Ascending aorta (tissue), 2 donors: ENCODE data around the gene IRF1. TPM values are rescaled to one million over a fixed set of nuclear protein-coding genes. Genes with fewer than 3 reads are reported as not detected.

Experiments
- DNase-seq, 2 donors: peaks; one replicate each; pipeline ENCODE4 v3.0.0-alpha.2; 2019; ENCODE audit warnings: low spot score in 2 of 2
- H3K27ac ChIP-seq, 2 donors: fragments of 200-600 bp; sonication (generic); one replicate each; pipeline ENCODE4 v1.5.1; 2016 to 2017; ENCODE audit warnings: mild to moderate bottlenecking in 1 of 2
- H3K27me3 ChIP-seq: fragments of 200-600 bp; sonication (generic); one replicate; pipeline ENCODE4 v1.5.1; 2017
- H3K36me3 ChIP-seq, 2 donors: fragments of 200-600 bp; sonication (generic); one replicate each; pipeline ENCODE4 v1.5.1; 2016
- H3K4me1 ChIP-seq, 2 donors: fragments of 200-600 bp; sonication (generic); one replicate each; pipeline ENCODE4 v1.5.1; 2016 to 2017; ENCODE audit warnings: mild to moderate bottlenecking in 1 of 2
- H3K4me3 ChIP-seq, 2 donors: fragments of 200-600 bp; sonication (generic); one replicate each; pipeline ENCODE4 v1.5.1; 2016 to 2017; ENCODE audit warnings: mild to moderate bottlenecking in 1 of 2
- H3K9me3 ChIP-seq, 2 donors: fragments of 200-600 bp; sonication (generic); one replicate each; pipeline ENCODE4 v1.5.1; 2016
- CTCF ChIP-seq, 3 experiments: fragments of 200-600 bp in 2 of 3; fragments of 450-650 bp in 1 of 3; sonication (generic) in 2 of 3; IDR thresholded peaks; one replicate each; pipeline ENCODE4 v1.5.1; 2016 to 2019; ENCODE audit warnings: antibody characterized with exemption in 3 of 3, mild to moderate bottlenecking in 1 of 3, moderate library complexity in 1 of 3
- intact Hi-C: fragments of 100-400 bp; cut with DNase I; formaldehyde crosslinking; loops from one replicate; pipeline ENCODE4 v1.15.1; 2023
- total RNA-seq: library from RNA; depleted of rRNA; stranded (reverse); fragments of >200 nt; gene quantifications from one replicate; pipeline ENCODE4 v1.1.0, GENCODE V29; 2016

IRF1 gene
- total RNA-seq, 1 donor from 2014 or later: 57.7 TPM

- TF ChIP-seq CTCF (IDR thresholded peaks at IDR 0.05): no peak
- peak in 1 of 2 donors; percentile 34 for DNase-seq
- H3K4me3 ChIP-seq: no peak overlapping the region
These were observed 23.9 kb downstream of the IRF1 start for GRCh38 chr5:132466433-132467286.

GRCh38 chr5:132465059-132465707, 25.4 kb downstream of the IRF1 start:
- Histone ChIP-seq H3K27ac (no peak overlapping the region), H3K27me3 (no peaks in the 10 kb centered on the region), H3K4me1 (peaks cover 0 to 7% of the 10 kb centered on the region in 2 donors), H3K4me3 (no peak overlapping the region), H3K36me3 (peaks cover 0 to 11% of the 10 kb centered on the region in 2 donors), H3K9me3 (no peaks in the 10 kb centered on the region)
- no peak for DNase-seq
- intact Hi-C loops: no loop called here
- TF ChIP-seq CTCF (IDR thresholded peaks at IDR 0.05): no peak

More at GRCh38 chr5:132466433-132467286, 23.9 kb downstream of the IRF1 start:
- peak overlapping the region; percentile 3 to 29 for H3K27ac ChIP-seq
- no peaks in the 10 kb centered on the region for H3K27me3 ChIP-seq
- intact Hi-C loops: no loop called here
- no peaks in the 10 kb centered on the region for H3K9me3 ChIP-seq
- H3K36me3 ChIP-seq: peaks cover 0 to 5% of the 10 kb centered on the region in 2 donors
- H3K4me1 ChIP-seq: peaks cover 0 to 10% of the 10 kb centered on the region in 2 donors

GRCh38 chr5:132464156-132464939, 26.2 kb downstream of the IRF1 start:
- H3K27ac ChIP-seq: peak overlapping the region; percentile 32 to 44
- DNase-seq: no peak
- H3K27me3 ChIP-seq: no peaks in the 10 kb centered on the region
- peak overlapping the region in 1 of 2 donors; percentile 33 for H3K4me3 ChIP-seq
- peaks cover 0 to 15% of the 10 kb centered on the region in 2 donors for H3K36me3 ChIP-seq
- no peaks in the 10 kb centered on the region for H3K9me3 ChIP-seq
- no peak for TF ChIP-seq CTCF (IDR thresholded peaks at IDR 0.05)
- intact Hi-C loops: no loop called here
- peaks cover 0 to 11% of the 10 kb centered on the region in 2 donors for H3K4me1 ChIP-seq

- H3K4me3 ChIP-seq: peak overlapping the region in 1 of 2 donors; percentile 33
- intact Hi-C loops: no loop called here
- peak overlapping the region; percentile 32 to 44 for H3K27ac ChIP-seq
- no peak for TF ChIP-seq CTCF (IDR thresholded peaks at IDR 0.05)
- DNase-seq: no peak
- H3K27me3 ChIP-seq: no peaks in the 10 kb centered on the region
- peaks cover 0 to 15% of the 10 kb centered on the region in 2 donors for H3K36me3 ChIP-seq
- H3K9me3 ChIP-seq: no peaks in the 10 kb centered on the region
- peaks cover 0 to 11% of the 10 kb centered on the region in 2 donors for H3K4me1 ChIP-seq
These were observed 26.8 kb downstream of the IRF1 start for GRCh38 chr5:132463811-132464155.

GRCh38 chr5:132462856-132463745, 27.5 kb downstream of the IRF1 start:
- TF ChIP-seq CTCF (IDR thresholded peaks at IDR 0.05): no peak
- Histone ChIP-seq H3K36me3 (peaks cover 0 to 15% of the 10 kb centered on the region in 2 donors), H3K27me3 (no peaks in the 10 kb centered on the region), H3K9me3 (no peaks in the 10 kb centered on the region), H3K27ac (no peak overlapping the region), H3K4me3 (no peak overlapping the region), H3K4me1 (peaks cover 0 to 11% of the 10 kb centered on the region in 2 donors)
- intact Hi-C loops: no loop called here
- DNase-seq: no peak
